Endothelial cell of umbilical vein (primary cell): ENCODE measurements around the gene TRAPPC11. TPM values are rescaled to one million over a fixed set of nuclear protein-coding genes. Genes with fewer than 3 reads are reported as not detected.

Experiments
- BruUV-seq: library from RNA; stranded (reverse); fragments of 400-500 nt; replicated peaks from 2 replicates; lab custom pipeline; 2021; lab: Mats Ljungman, UMichigan
- CTCF ChIA-PET: fragments of 300-600, 350-600 bp; sonication (Branson Sonifier 250); formaldehyde crosslinking; loops from one replicate; lab custom pipeline; 2021; ENCODE audit warnings: antibody characterized with exemption, inconsistent platforms; lab: Charles Lee
- POLR2A ChIA-PET: fragments of 300-600, 350-600 bp; sonication (Branson Sonifier 250); formaldehyde crosslinking; loops from one replicate; lab custom pipeline; 2021; ENCODE audit warnings: antibody characterized with exemption, inconsistent platforms; lab: Charles Lee
- DNase-seq: peaks from one replicate; pipeline ENCODE4 v3.0.0-alpha.2; 2011; ENCODE audit warnings: low read depth, low spot score
- FAIRE-seq: peaks from 2 replicates; lab custom pipeline; 2011; peaks lifted over from hg19 to GRCh38; lab: Jason Lieb, UNC
- H2AFZ ChIP-seq: 2 replicates; pipeline ENCODE4 v1.6.0; 2012; ENCODE audit warnings: low read depth, low read length, control low read depth, inconsistent platforms
- H3K27ac ChIP-seq: 2 replicates; pipeline ENCODE4 v1.5.1; 2011; ENCODE audit warnings: low read depth, mild to moderate bottlenecking, control low read depth, low read length, moderate library complexity; ENCODE audit not compliant: insufficient read depth
- H3K27me3 ChIP-seq, 2 experiments: 2 replicates each; pipeline versions ENCODE4 v1.6.0 to v1.6.1; 2011; ENCODE audit warnings: low read length in 2 of 2, mixed read lengths in 1 of 2; ENCODE audit not compliant: control insufficient read depth in 2 of 2, insufficient read depth in 2 of 2
- H3K36me3 ChIP-seq, 2 experiments: 2 replicates in 1 of 2; 3 replicates in 1 of 2; pipeline ENCODE4 v1.5.1; 2011; ENCODE audit warnings: low read length in 2 of 2, mild to moderate bottlenecking in 1 of 2, moderate library complexity in 1 of 2; ENCODE audit not compliant: control insufficient read depth in 2 of 2, insufficient read depth in 2 of 2; ENCODE audit errors: extremely low read depth in 1 of 2
- H3K4me1 ChIP-seq: 3 replicates; pipeline ENCODE4 v1.5.1; 2011; ENCODE audit warnings: mild to moderate bottlenecking, low read length; ENCODE audit not compliant: control insufficient read depth, insufficient read depth; ENCODE audit errors: extremely low read depth
- H3K4me2 ChIP-seq: 2 replicates; pipeline ENCODE4 v1.6.1; 2011; ENCODE audit warnings: low read length, control low read depth, mixed read lengths; ENCODE audit not compliant: insufficient read depth
- H3K4me3 ChIP-seq, 3 experiments: fragments of 200-600 bp in 1 of 3; sonication (generic), shearing (Covaris generic) in 1 of 3; replicated peaks in 1 of 3; 2 replicates each; pipeline ENCODE4 v1.5.1; 2011 to 2016; ENCODE audit warnings: control low read depth in 3 of 3, low read length in 3 of 3, mild to moderate bottlenecking in 2 of 3, inconsistent platforms in 1 of 3, low read depth in 1 of 3, moderate library complexity in 1 of 3; ENCODE audit not compliant: insufficient read depth in 1 of 3
- H3K79me2 ChIP-seq: 2 replicates; pipeline ENCODE4 v1.6.0; 2012; ENCODE audit warnings: low read length, inconsistent platforms; ENCODE audit not compliant: control insufficient read depth, insufficient read depth
- H3K9ac ChIP-seq: replicated peaks from 2 replicates; pipeline ENCODE3; 2011; ENCODE audit warnings: low read length, control low read depth; ENCODE audit not compliant: insufficient read depth; ENCODE audit errors: extremely low read depth
- H3K9me1 ChIP-seq: replicated peaks from 3 replicates; pipeline ENCODE4 v1.6.0; 2011; ENCODE audit warnings: mild to moderate bottlenecking, low read length; ENCODE audit not compliant: control insufficient read depth, insufficient read depth; ENCODE audit errors: extremely low read depth
- H3K9me3 ChIP-seq: replicated peaks from 2 replicates; pipeline ENCODE4 v1.5.1; 2012; ENCODE audit warnings: low read length, inconsistent platforms; ENCODE audit not compliant: control insufficient read depth, insufficient read depth
- H4K20me1 ChIP-seq: replicated peaks from 2 replicates; pipeline ENCODE3; 2011; ENCODE audit warnings: mild to moderate bottlenecking, low read length; ENCODE audit not compliant: control insufficient read depth, insufficient read depth; ENCODE audit errors: extremely low read depth
- CTCF ChIP-seq, 2 donors: IDR thresholded peaks; 1 replicate in 1 of 2; 2 replicates in 1 of 2; pipeline ENCODE4 v1.5.1; 2011; ENCODE audit warnings: low read length in 2 of 2, mild to moderate bottlenecking in 2 of 2, moderate library complexity in 2 of 2, control low read depth in 1 of 2, inconsistent platforms in 1 of 2, low read depth in 1 of 2; ENCODE audit not compliant: insufficient read depth in 1 of 2; ENCODE audit errors: extremely low read depth in 1 of 2
- EZH2 ChIP-seq: IDR thresholded peaks from 2 replicates; pipeline ENCODE4 v1.6.1; 2012; ENCODE audit warnings: borderline replicate concordance, low read depth, mild to moderate bottlenecking, moderate library complexity, low read length, inconsistent platforms; ENCODE audit not compliant: severe bottlenecking
- FOS ChIP-seq: IDR thresholded peaks from 2 replicates; pipeline ENCODE4 v1.6.1; 2011; ENCODE audit warnings: mild to moderate bottlenecking, low read length, moderate library complexity, borderline replicate concordance; ENCODE audit not compliant: insufficient read depth
- GATA2 ChIP-seq: IDR thresholded peaks from 2 replicates; pipeline ENCODE4 v1.7.0; 2011; ENCODE audit warnings: low read depth, mild to moderate bottlenecking, moderate library complexity, mixed read lengths, low read length; ENCODE audit not compliant: insufficient read length, insufficient read depth
- JUN ChIP-seq: IDR thresholded peaks from 2 replicates; pipeline ENCODE4 v1.6.1; 2011; ENCODE audit warnings: borderline replicate concordance, low read depth; ENCODE audit not compliant: insufficient read length, insufficient read depth
- MAX ChIP-seq: IDR thresholded peaks from 2 replicates; pipeline ENCODE4 v1.6.1; 2011; ENCODE audit not compliant: insufficient read depth, insufficient read length
- MYC ChIP-seq: IDR thresholded peaks from one replicate; pipeline ENCODE4 v1.6.1; 2011; ENCODE audit warnings: mild to moderate bottlenecking, low read depth, low read length
- POLR2A ChIP-seq: IDR thresholded peaks from 2 replicates; pipeline ENCODE4 v1.6.1; 2012; ENCODE audit warnings: low read depth, mild to moderate bottlenecking, control low read depth, low read length
- POLR2AphosphoS5 ChIP-seq: IDR thresholded peaks from 2 replicates; pipeline ENCODE4 v1.6.1; 2012; ENCODE audit warnings: low read depth, mild to moderate bottlenecking, control low read depth, low read length, moderate library complexity; ENCODE audit not compliant: insufficient read depth
- dilution Hi-C: fragments of 300-500 bp; cut with MboI; formaldehyde crosslinking; loops from one replicate; pipeline ENCODE4 v1.15.0; 2019; ENCODE audit warnings: low sequenced_read_pairs; ENCODE audit not compliant: extremely low pct_ligation_motif_present
- intact Hi-C: fragments of 100-400 bp; cut with micrococcal nuclease; formaldehyde crosslinking; loops from one replicate; pipeline ENCODE4 v1.10.0; 2022
- polyA plus RNA-seq, 4 experiments: library from polyadenylated mRNA; depleted of rRNA in 3 of 4; stranded (reverse) in 3 of 4; unstranded in 1 of 4; fragments of >200 nt; gene quantifications; 2 replicates each; pipeline versions ENCODE4 v1.2.1 to v1.2.3, GENCODE V29; 2011 to 2012; ENCODE audit warnings: missing spikeins in 1 of 4
- total RNA-seq: library from RNA; stranded (reverse); gene quantifications from 2 replicates; pipeline ENCODE4 v1.2.3, GENCODE V29; 2021

The TRAPPC11 gene
- total and polyA plus RNA-seq, 2 donors (not counting 3 experiments of a cell fraction or from before 2014, with no cell fraction given): 21.2 to 32.1 TPM

GRCh38 chr4:183700407-183700806 lies 41.3 kb downstream of the TRAPPC11 start:
- Histone ChIP-seq H3K27me3 (no peaks in the 10 kb centered on the region), H3K27ac (no peak overlapping the region), H2AFZ (no peak overlapping the region), H3K9me1 (no peaks in the 10 kb centered on the region), H4K20me1 (no peaks in the 10 kb centered on the region), H3K9me3 (no peaks in the 10 kb centered on the region), H3K79me2 (no peaks in the 10 kb centered on the region), H3K4me3 (no peak overlapping the region), H3K9ac (no peak overlapping the region), H3K4me2 (no peak overlapping the region), H3K4me1 (no peaks in the 10 kb centered on the region), H3K36me3 (peaks cover 19% of the 10 kb centered on the region in 2 experiments)
- TF ChIP-seq EZH2 (no peak), MYC (no peak), POLR2A (no peak), POLR2AphosphoS5 (no peak), JUN (no peak), GATA2 (no peak), CTCF (IDR thresholded peaks at IDR 0.05; ENCODE audit: extremely low read depth in 1 of 2, insufficient read depth in 1 of 2, low read depth in 1 of 2, low read length in 2 of 2) (no peak), FOS (no peak), MAX (no peak)
- FAIRE-seq: no peak
- no TSS peak for BruUV-seq
- intact Hi-C loops: no loop called here
- dilution Hi-C loops: no loop called here
- DNase-seq: no peak
- ChIA-PET CTCF (no interaction called here), POLR2A (no interaction called here)
